OCI-LY1 (cell line): ENCODE results near the gene COL9A3.

ENCODE experiments used
- H2AFZ ChIP-seq: fragments of 200-600 bp; sonication (generic), shearing (Covaris generic); 2 replicates; pipeline ENCODE4 v1.6.0; 2014; ENCODE audit warnings: antibody characterized with exemption, mild to moderate bottlenecking, low read length
- H3F3A ChIP-seq: fragments of 200-600 bp; sonication (generic), shearing (Covaris generic); 2 replicates; pipeline ENCODE4 v1.6.0; 2014; ENCODE audit warnings: mild to moderate bottlenecking, antibody characterized with exemption, low read length, moderate library complexity; ENCODE audit not compliant: insufficient read depth
- H3K27ac ChIP-seq: fragments of 200-600 bp; sonication (generic); 2 replicates; pipeline ENCODE4 v1.5.1; 2014; ENCODE audit warnings: low read length, mixed run types, mild to moderate bottlenecking, low read depth; ENCODE audit not compliant: poor library complexity, severe bottlenecking
- H3K27me3 ChIP-seq: fragments of 200-600 bp; sonication (generic); 2 replicates; pipeline ENCODE4 v1.6.0; 2014; ENCODE audit warnings: antibody characterized with exemption, mild to moderate bottlenecking, low read length, moderate library complexity; ENCODE audit not compliant: insufficient read depth
- H3K36me3 ChIP-seq: fragments of 200-600 bp; sonication (generic); 2 replicates; pipeline ENCODE4 v1.6.1; 2014; ENCODE audit warnings: mild to moderate bottlenecking, antibody characterized with exemption, low read length, moderate library complexity, mixed read lengths; ENCODE audit not compliant: insufficient read depth
- H3K4me1 ChIP-seq: fragments of 200-600 bp; sonication (generic); 2 replicates; pipeline ENCODE4 v1.5.1; 2014; ENCODE audit warnings: mild to moderate bottlenecking, low read length, moderate library complexity; ENCODE audit not compliant: insufficient read depth, severe bottlenecking
- H3K4me2 ChIP-seq: fragments of 200-600 bp; sonication (generic), shearing (Covaris generic); 2 replicates; pipeline ENCODE4 v1.6.1; 2014; ENCODE audit warnings: low read length
- H3K4me3 ChIP-seq: fragments of 200-600 bp; sonication (generic); 2 replicates; pipeline ENCODE4 v1.5.1; 2014; ENCODE audit warnings: low read length, low read depth, mild to moderate bottlenecking, mixed read lengths; ENCODE audit not compliant: poor library complexity, severe bottlenecking
- H3K79me2 ChIP-seq: fragments of 200-600 bp; shearing (Covaris generic); 2 replicates; pipeline ENCODE4 v1.6.1; 2016; ENCODE audit warnings: mixed run types, low read length, mixed read lengths; ENCODE audit not compliant: insufficient read depth
- H3K9ac ChIP-seq: fragments of 200-600 bp; sonication (generic), shearing (Covaris generic); 2 replicates; pipeline ENCODE4 v1.6.1; 2014; ENCODE audit warnings: mild to moderate bottlenecking, low read length, mixed read lengths
- H3K9me2 ChIP-seq: fragments of 200-600 bp; sonication (generic), shearing (Covaris generic); 2 replicates; pipeline ENCODE4 v1.6.1; 2014; ENCODE audit warnings: low read depth, mild to moderate bottlenecking, low read length, mixed read lengths
- H3K9me3 ChIP-seq: fragments of 200-600 bp; shearing (Covaris generic); 2 replicates; pipeline ENCODE4 v1.6.1; 2014; ENCODE audit warnings: low read length, mixed read lengths
- H4K20me1 ChIP-seq: fragments of 200-600 bp; sonication (generic), shearing (Covaris generic); 2 replicates; pipeline ENCODE4 v1.6.0; 2016; ENCODE audit warnings: mild to moderate bottlenecking, low read length; ENCODE audit not compliant: insufficient read depth
- CTCF ChIP-seq: fragments of 200-600 bp; sonication (generic), shearing (Covaris generic); IDR thresholded peaks from 2 replicates; pipeline ENCODE4 v1.5.1; 2017; ENCODE audit warnings: mild to moderate bottlenecking, antibody characterized with exemption, low read length, moderate library complexity, mixed read lengths
- EZH2 ChIP-seq: fragments of 200-600 bp; sonication (generic), shearing (Covaris generic); IDR thresholded peaks from 2 replicates; pipeline ENCODE4 v1.8.0; 2017; ENCODE audit warnings: borderline replicate concordance, mixed run types, mild to moderate bottlenecking, antibody characterized with exemption, low read length, moderate library complexity, mixed read lengths

COL9A3 gene

GRCh38 chr20:62785393-62785792 lies 31.5 kb upstream of the COL9A3 start:
- TF ChIP-seq CTCF (no peak), EZH2 (no peak)
- Histone ChIP-seq H3K4me3 (no peak overlapping the region), H2AFZ (no peak overlapping the region), H4K20me1 (no peaks in the 10 kb centered on the region), H3K4me1 (no peaks in the 10 kb centered on the region), H3K9ac (no peak overlapping the region), H3K27ac (no peak overlapping the region), H3K4me2 (no peak overlapping the region), H3K79me2 (no peaks in the 10 kb centered on the region), H3K9me2 (no peaks in the 10 kb centered on the region), H3K27me3 (0 out of 2 replicates have a peak, but pooled peaks cover 8% of the 10 kb centered on the region), H3K36me3 (no peaks in the 10 kb centered on the region), H3K9me3 (no peaks in the 10 kb centered on the region), H3F3A (no peaks in the 10 kb centered on the region)

GRCh38 chr20:62786157-62786556 lies 30.7 kb upstream of the COL9A3 start:
- H3K79me2 ChIP-seq = no peaks in the 10 kb centered on the region
- no peak overlapping the region for H3K4me3 ChIP-seq
- H3K36me3 ChIP-seq = no peaks in the 10 kb centered on the region
- no peak overlapping the region for H3K27ac ChIP-seq
- 0 out of 2 replicates have a peak, but pooled peaks cover 8% of the 10 kb centered on the region for H3K27me3 ChIP-seq
- H4K20me1 ChIP-seq = no peaks in the 10 kb centered on the region
- H3K4me2 ChIP-seq = no peak overlapping the region
- no peaks in the 10 kb centered on the region for H3K4me1 ChIP-seq
- no peak for TF ChIP-seq CTCF
- TF ChIP-seq EZH2 = no peak
- H3K9me2 ChIP-seq = no peaks in the 10 kb centered on the region
- H2AFZ ChIP-seq = no peak overlapping the region
- no peaks in the 10 kb centered on the region for H3F3A ChIP-seq
- no peaks in the 10 kb centered on the region for H3K9me3 ChIP-seq
- no peak overlapping the region for H3K9ac ChIP-seq

- Histone ChIP-seq H3K36me3 (no peaks in the 10 kb centered on the region), H3K9me3 (no peaks in the 10 kb centered on the region), H3K4me1 (no peaks in the 10 kb centered on the region), H3F3A (no peaks in the 10 kb centered on the region), H3K4me2 (no peak overlapping the region), H3K79me2 (no peaks in the 10 kb centered on the region), H2AFZ (no peak overlapping the region), H3K27me3 (0 out of 2 replicates have a peak, but pooled peaks cover 8% of the 10 kb centered on the region), H4K20me1 (no peaks in the 10 kb centered on the region), H3K9ac (no peak overlapping the region), H3K27ac (no peak overlapping the region), H3K4me3 (no peak overlapping the region), H3K9me2 (no peaks in the 10 kb centered on the region)
- TF ChIP-seq CTCF (no peak), EZH2 (no peak)
These were observed 29.5 kb upstream of the COL9A3 start for GRCh38 chr20:62787321-62787720.
